Measurements from ENCODE around the gene DOK4.

GRCh38 chr16:57531635-57532265 lies 45.5 kb upstream of the DOK4 start:
- TF ChIP-seq, protein P1, sequence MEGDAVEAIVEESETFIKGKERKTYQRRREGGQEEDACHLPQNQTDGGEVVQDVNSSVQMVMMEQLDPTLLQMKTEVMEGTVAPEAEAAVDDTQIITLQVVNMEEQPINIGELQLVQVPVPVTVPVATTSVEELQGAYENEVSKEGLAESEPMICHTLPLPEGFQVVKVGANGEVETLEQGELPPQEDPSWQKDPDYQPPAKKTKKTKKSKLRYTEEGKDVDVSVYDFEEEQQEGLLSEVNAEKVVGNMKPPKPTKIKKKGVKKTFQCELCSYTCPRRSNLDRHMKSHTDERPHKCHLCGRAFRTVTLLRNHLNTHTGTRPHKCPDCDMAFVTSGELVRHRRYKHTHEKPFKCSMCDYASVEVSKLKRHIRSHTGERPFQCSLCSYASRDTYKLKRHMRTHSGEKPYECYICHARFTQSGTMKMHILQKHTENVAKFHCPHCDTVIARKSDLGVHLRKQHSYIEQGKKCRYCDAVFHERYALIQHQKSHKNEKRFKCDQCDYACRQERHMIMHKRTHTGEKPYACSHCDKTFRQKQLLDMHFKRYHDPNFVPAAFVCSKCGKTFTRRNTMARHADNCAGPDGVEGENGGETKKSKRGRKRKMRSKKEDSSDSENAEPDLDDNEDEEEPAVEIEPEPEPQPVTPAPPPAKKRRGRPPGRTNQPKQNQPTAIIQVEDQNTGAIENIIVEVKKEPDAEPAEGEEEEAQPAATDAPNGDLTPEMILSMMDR (IDR thresholded peaks at IDR 0.05): no peak
- no peak for TF ChIP-seq POLR2A (IDR thresholded peaks at IDR 0.05)
- TF ChIP-seq EP300 (IDR thresholded peaks at IDR 0.05): no peak

All from tibial nerve (tissue), 4 donors.